GM19468 (cell line): Measurements from ENCODE around the gene EPSTI1.
A peak's percentile ranks its signal among the peaks of the same experiment; 100 is the strongest.
"Not testable (repeated sequence)": the region's sequence is repeated elsewhere in the genome, so short reads cannot be mapped to it uniquely, and the experiment has no call there.

Experiments used
- ATAC-seq: cut with Tn5 transposase; IDR thresholded peaks from one replicate; pipeline ENCODE4 v1.9.1; 2021; ENCODE audit warnings: mild to moderate bottlenecking, moderate library complexity, moderate number of reproducible peaks; ENCODE audit not compliant: unreplicated experiment; ENCODE audit errors: extremely low read depth

Gene EPSTI1

DNA sequence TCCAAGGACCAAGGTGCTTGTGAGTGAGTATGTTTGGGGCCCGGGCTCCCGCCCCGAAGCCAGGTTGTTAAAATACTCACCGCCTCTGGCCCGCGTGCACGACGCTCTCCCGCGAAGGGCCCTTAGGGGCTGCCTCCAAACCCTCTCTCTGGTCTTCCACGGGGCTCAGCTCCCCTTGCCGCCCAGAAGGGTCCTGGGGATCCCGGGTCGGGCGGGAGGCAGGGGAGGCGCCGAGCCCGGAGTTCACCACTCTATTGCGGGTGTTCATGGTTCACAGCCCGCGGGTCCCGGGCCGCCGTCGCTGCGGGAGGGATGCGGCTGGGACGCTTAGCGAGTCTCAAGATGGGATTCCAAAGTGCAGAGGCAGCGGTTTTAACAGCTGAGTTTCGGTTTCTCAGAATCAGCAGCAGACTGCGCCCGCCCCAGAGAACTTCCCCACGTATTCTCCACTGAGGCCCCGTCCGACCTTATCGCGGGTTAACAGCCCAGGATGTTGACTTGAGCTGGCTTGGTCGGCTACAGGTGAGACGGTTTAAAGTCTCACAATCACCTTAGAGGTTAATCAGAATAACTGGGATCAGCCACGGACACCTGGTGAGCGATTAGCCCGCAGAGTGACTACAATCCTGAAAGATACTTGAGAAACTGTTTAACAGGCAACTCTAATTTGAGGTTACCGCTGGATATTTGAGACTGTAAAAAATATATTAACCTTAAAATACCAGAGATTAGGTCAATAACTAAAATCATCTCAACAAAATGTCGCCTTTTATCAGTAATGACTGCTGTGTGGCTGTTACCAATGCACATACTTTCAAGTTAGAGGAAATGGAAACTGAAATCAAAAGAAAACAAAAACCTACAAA lies at the start of gene EPSTI1:
Gene EPSTI1 (minus strand): TSS at position 344 of the 866 bp plus-strand sequence. CDS start 76 bp downstream, at position 268.
- peak; percentile 42 for ATAC-seq

DNA sequence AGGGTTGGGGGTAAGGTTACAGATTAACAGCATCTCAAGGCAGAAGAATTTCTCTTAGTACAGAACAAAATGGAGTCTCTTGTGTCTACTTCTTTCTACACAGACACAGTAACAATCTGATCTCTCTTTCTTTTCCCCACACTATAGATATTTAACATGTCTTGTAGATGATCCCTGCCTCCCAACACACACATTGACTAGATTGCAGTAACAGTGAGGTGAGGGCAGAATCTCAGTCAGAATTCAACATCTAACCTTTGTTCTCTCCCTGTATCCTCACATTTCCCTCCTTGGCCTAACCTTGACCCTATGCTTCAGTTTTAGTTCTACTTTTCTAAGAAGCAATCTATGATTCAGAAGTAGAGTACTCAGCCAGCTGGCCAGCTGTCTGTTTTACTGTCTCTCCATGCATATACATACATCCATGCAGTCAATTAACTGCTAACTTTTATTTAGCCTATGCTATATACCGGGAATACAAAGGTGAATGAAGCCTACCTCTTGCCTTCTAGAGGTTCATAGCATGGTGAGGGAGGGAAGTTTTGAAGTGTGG lies 49.4 kb upstream of the EPSTI1 start:
- ATAC-seq, result peak; percentile 53

- ATAC-seq, result not testable (repeated sequence)
Measured at GRCh38 chr13:43040581-43041368, 48.7 kb upstream of the EPSTI1 start.

DNA sequence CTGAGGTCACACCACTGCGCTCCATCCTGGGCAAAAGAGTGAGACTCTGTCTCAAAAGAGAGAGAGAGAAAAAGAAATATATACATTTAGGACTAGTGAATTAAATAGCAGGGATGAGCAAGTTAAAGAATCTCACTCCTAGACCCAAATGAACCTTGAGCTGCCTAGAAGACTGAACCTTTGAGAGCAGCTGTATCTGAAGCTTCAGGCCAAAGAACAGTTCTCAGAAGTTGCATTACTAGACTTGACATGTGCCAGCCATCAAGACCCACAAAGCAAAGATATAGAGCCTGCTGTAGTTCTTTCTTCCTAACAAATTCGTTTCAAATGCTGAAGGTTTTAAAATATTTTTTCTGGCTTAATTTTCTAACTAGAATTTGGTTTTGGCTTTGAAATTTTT lies 47.9 kb upstream of the EPSTI1 start:
- ATAC-seq, result no peak

GRCh38 chr13:43036351-43037250 lies 44.6 kb upstream of the EPSTI1 start:
- no peak for ATAC-seq

GRCh38 chr13:43033038-43033437 lies 41.0 kb upstream of the EPSTI1 start:
- ATAC-seq, result no peak

- ATAC-seq, result no peak
Measured at GRCh38 chr13:43031881-43032280, 39.8 kb upstream of the EPSTI1 start.

- ATAC-seq, result no peak
Measured at GRCh38 chr13:43030548-43030947, 38.5 kb upstream of the EPSTI1 start.

GRCh38 chr13:43026262-43026661 lies 34.2 kb upstream of the EPSTI1 start:
- no peak for ATAC-seq

GRCh38 chr13:43023289-43023963 lies 31.4 kb upstream of the EPSTI1 start, which contains the start of gene DNAJC15:
Gene DNAJC15, plus strand, starts transcription at chr13:43023586. Its CDS starts 41 bp downstream, at chr13:43023627.
- ATAC-seq, result peak; percentile 18

- ATAC-seq, result no peak
Measured at GRCh38 chr13:43022934-43023288, 30.9 kb upstream of the EPSTI1 start.

- no peak for ATAC-seq
Measured at GRCh38 chr13:43021926-43022670, 30.1 kb upstream of the EPSTI1 start.

DNA sequence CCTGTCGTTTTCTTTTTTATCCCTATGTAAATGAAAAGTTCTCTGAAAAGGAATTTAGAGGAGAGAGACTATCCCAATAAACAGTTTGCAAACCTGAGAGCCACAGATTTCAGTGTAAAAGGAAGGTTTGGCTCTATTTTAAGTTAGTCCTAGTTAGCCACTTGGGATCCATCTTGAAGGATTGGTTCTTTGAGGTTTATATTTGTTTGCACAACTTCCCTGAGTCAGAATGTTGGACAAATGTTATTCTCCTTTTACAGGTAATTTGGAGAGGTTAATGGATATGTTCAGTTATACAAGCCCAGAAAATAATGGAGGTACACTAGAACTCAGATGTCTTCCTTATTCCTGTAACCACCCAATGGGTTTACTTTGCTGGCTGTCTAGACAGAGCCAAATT lies 28.8 kb upstream of the EPSTI1 start:
- ATAC-seq, result no peak

DNA sequence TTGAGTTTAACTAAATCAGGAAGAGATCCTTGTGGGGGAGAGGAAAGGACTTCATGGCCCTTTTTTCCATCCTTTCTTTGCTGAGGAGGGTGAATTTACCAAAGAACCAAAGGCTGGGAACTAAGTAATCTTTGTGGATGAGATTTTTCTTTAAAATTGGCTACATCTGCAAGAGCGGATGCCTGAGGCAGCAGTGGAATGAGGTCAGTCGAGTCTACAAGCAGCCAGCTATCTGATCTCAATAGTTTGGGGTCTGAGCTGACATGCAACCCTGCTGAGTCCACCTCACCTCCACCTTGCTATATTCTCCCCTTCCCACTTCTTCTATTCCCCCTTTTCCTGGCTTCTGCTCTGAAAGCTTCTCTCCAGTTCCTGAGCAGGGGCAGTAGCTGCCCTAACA lies 27.8 kb upstream of the EPSTI1 start:
- ATAC-seq, result no peak

- no peak for ATAC-seq
Measured at GRCh38 chr13:43016226-43016625, 24.2 kb upstream of the EPSTI1 start.

GRCh38 chr13:43014162-43014561 lies 22.1 kb upstream of the EPSTI1 start:
- ATAC-seq, result no peak

- ATAC-seq, result no peak
Measured at GRCh38 chr13:43009506-43009905, 17.5 kb upstream of the EPSTI1 start.

DNA sequence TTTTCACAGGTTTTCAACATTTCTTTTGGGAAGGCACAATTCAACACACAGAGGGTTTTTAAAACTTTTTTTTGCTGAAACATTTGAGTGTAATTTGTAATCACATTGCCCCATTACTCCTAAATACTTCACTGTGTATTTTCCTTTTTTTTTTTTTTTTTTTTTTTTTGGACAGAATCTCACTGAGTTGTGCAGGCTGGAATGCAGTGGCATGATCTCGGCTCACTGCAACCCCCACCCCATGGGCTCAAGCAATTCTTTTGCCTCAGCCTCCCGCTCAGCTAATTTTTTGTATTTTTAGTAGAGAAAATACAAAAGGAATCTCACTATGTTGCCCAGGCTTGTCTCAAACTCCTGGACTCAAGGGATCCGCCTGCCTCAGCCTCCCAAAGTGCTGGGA lies 16.6 kb upstream of the EPSTI1 start:
- no peak for ATAC-seq
